ENCODE measurements around the gene PPT2. TPM values are rescaled to one million over a fixed set of nuclear protein-coding genes. Genes with fewer than 3 reads are reported as not detected.
A peak's percentile ranks its signal among the peaks of the same experiment; 100 is the strongest.

Gene PPT2
- total and polyA plus RNA-seq, 2 donors (not counting 3 experiments of a cell fraction or from before 2014, with no cell fraction given) = 27.2 to 47.3 TPM

DNA sequence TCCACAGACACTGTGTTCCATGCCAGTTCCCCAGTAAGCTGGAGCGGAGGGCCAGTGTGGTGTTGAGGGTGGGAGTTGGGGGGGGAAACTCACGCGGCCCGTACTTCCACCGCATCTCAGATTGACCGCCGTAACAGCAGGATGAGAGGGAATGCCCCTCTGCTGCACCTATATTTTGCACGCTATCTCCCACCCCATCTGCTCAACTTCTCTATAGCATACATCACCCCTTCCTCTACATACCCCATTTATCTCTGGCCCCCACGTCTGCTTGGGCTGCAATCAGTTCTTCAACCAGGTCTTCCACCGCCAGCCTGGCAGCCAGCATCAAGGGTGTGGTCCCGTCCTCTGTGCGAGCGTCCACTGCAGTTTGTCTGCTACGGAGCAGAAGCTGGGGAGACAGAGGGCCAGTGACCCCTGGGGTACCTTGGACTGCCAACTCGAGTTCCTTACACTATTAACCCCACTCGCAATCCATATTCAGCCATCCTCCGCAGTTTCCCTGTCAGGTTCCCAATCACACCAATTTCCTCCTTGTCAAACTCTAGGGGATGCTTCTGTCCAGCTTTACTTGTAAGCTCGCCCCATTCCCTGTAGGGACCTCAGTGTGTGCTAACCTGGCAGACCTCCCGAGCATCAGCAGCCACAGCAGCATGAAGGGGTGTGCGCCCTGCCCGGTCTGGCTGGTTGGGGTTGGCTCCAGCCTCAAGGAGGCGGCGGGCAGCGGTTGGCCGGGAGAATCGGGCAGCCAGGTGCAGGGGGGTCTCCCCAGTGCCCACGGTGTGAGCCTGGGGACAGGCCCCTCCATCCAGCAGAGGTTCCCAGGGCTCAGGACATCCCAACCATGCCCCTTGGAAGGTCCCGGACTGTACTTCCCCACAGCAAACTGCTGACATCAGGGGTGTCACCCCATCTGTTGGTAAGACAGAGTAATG is 43.0 kb downstream of the PPT2 start:
- Histone ChIP-seq H3K27me3 (ENCODE audit: control insufficient read depth in 2 of 2, insufficient read depth in 2 of 2, low read length in 2 of 2) (no peaks in the 10 kb centered on the region), H3K36me3 (ENCODE audit: control insufficient read depth in 2 of 2, extremely low read depth in 1 of 2, insufficient read depth in 2 of 2, low read length in 2 of 2) (peaks cover 2 to 5% of the 10 kb centered on the region in 2 experiments), H3K4me2 (ENCODE audit: insufficient read depth, low read length) (peak overlapping the region; percentile 13), H2AFZ (ENCODE audit: low read depth, low read length) (no peak overlapping the region), H3K9ac (replicated peaks; ENCODE audit: extremely low read depth, insufficient read depth, low read length) (peak overlapping the region; percentile 99), H3K79me2 (ENCODE audit: control insufficient read depth, insufficient read depth, low read length) (peaks cover 3% of the 10 kb centered on the region), H3K4me1 (ENCODE audit: control insufficient read depth, extremely low read depth, insufficient read depth, low read length) (peaks cover 29% of the 10 kb centered on the region), H3K4me3 (replicated peaks in 1 of 3; ENCODE audit: insufficient read depth in 1 of 3, low read depth in 1 of 3, low read length in 3 of 3) (peak overlapping the region in 2 of 3 experiments; percentile 6 to 48), H4K20me1 (replicated peaks; ENCODE audit: control insufficient read depth, extremely low read depth, insufficient read depth, low read length) (no peaks in the 10 kb centered on the region), H3K9me3 (replicated peaks; ENCODE audit: control insufficient read depth, insufficient read depth, low read length) (no peaks in the 10 kb centered on the region), H3K9me1 (replicated peaks; ENCODE audit: control insufficient read depth, extremely low read depth, insufficient read depth, low read length) (no peaks in the 10 kb centered on the region), H3K27ac (ENCODE audit: insufficient read depth, low read depth, low read length) (peak overlapping the region; percentile 99)
- dilution Hi-C loops (cut with MboI; ENCODE audit: extremely low pct_ligation_motif_present, low sequenced_read_pairs) (no loop called here), intact Hi-C loops (cut with micrococcal nuclease) (loop anchor here (1.0 to 10.0 kb wide), 5 partner anchors 48 to 532 kb away; partner anchors contain the start of genes C6orf47, CSNK2B, GPANK1 and LY6G5B)
- FAIRE-seq (no peak), DNase-seq (ENCODE audit: low read depth, low spot score) (peak; percentile 53)
- peak; percentile 48 for TF ChIP-seq POLR2AphosphoS5 (IDR thresholded peaks at IDR 0.05; ENCODE audit: insufficient read depth, low read depth, low read length)
- TF ChIP-seq MYC (IDR thresholded peaks at IDR 0.05; ENCODE audit: low read depth, low read length) = no peak
- POLR2A ChIA-PET = interaction anchor here (0.6 to 1.6 kb wide), 3 partner anchors 18 to 48 kb away, joined by 3 to 4 read pairs (median 4); no protein-coding TSS in a partner anchor
- no TSS peak for BruUV-seq (replicated peaks)
- CTCF ChIA-PET = interaction anchor here (0.9 to 1.6 kb wide), 5 partner anchors 45 to 641 kb away, joined by 3 to 7 read pairs (median 3); partner anchors contain the start of genes PRRT1 and TAP2

DNA sequence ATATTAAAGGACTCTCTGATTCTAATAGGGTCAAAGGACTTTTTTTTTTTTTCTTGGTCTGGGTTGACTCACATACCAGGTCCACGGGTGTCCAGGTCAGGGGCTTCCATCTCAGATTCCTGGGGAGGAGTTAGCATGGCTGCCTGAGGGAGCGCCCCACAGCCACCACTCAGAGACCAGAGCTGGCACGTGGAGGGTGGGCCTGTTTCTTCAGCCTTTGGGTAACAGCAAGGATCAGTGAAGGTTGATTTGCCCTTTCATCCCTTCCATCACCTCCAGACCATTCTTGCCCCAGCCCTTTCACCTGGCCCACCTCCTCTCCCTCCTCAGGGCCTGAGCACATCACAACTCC is 44.4 kb downstream of the PPT2 start:
- no peak overlapping the region for H2AFZ ChIP-seq (ENCODE audit: low read depth, low read length)
- peaks cover 19% of the 10 kb centered on the region for H3K4me1 ChIP-seq (ENCODE audit: control insufficient read depth, extremely low read depth, insufficient read depth, low read length)
- dilution Hi-C loops (cut with MboI; ENCODE audit: extremely low pct_ligation_motif_present, low sequenced_read_pairs) (no loop called here), intact Hi-C loops (cut with micrococcal nuclease) (loop anchor here (10.0 kb wide), 2 partner anchors 154 to 534 kb away; partner anchors contain the start of genes C6orf47, CSNK2B, GPANK1 and LY6G5B)
- peak overlapping the region; percentile 13 for H3K27ac ChIP-seq (ENCODE audit: insufficient read depth, low read depth, low read length)
- FAIRE-seq (no peak), DNase-seq (ENCODE audit: low read depth, low spot score) (no peak)
- H3K4me2 ChIP-seq (ENCODE audit: insufficient read depth, low read length) = no peak overlapping the region
- H3K9me1 ChIP-seq (replicated peaks; ENCODE audit: control insufficient read depth, extremely low read depth, insufficient read depth, low read length) = no peaks in the 10 kb centered on the region
- CTCF ChIA-PET = interaction anchor here (1.0 kb wide), 1 partner anchor 640 kb away, joined by 3 read pairs; the partner anchor contains the start of gene TAP2
- no peak overlapping the region for H3K4me3 ChIP-seq (replicated peaks in 1 of 3; ENCODE audit: insufficient read depth in 1 of 3, low read depth in 1 of 3, low read length in 3 of 3)
- no peak overlapping the region for H3K9ac ChIP-seq (replicated peaks; ENCODE audit: extremely low read depth, insufficient read depth, low read length)
- H3K79me2 ChIP-seq (ENCODE audit: control insufficient read depth, insufficient read depth, low read length) = no peaks in the 10 kb centered on the region
- POLR2A ChIA-PET = no interaction called here
- no peaks in the 10 kb centered on the region for H3K9me3 ChIP-seq (replicated peaks; ENCODE audit: control insufficient read depth, insufficient read depth, low read length)
- peaks cover 2 to 5% of the 10 kb centered on the region in 2 experiments for H3K36me3 ChIP-seq (ENCODE audit: control insufficient read depth in 2 of 2, extremely low read depth in 1 of 2, insufficient read depth in 2 of 2, low read length in 2 of 2)
- TF ChIP-seq POLR2AphosphoS5 (IDR thresholded peaks at IDR 0.05; ENCODE audit: insufficient read depth, low read depth, low read length) = no peak
- no TSS peak for BruUV-seq (replicated peaks)
- no peaks in the 10 kb centered on the region for H3K27me3 ChIP-seq (ENCODE audit: control insufficient read depth in 2 of 2, insufficient read depth in 2 of 2, low read length in 2 of 2)
- no peaks in the 10 kb centered on the region for H4K20me1 ChIP-seq (replicated peaks; ENCODE audit: control insufficient read depth, extremely low read depth, insufficient read depth, low read length)

Measured in endothelial cell of umbilical vein (primary cell).